B cell (primary cell): ENCODE data around the gene DIPK1B. TPM values are rescaled to one million over a fixed set of nuclear protein-coding genes. Genes with fewer than 3 reads are reported as not detected.

Source experiments
- ATAC-seq: fragments of 200-7000 bp; cut with Tn5 transposase; one replicate; pipeline ENCODE4 v1.10.0; 2021; ENCODE audit warnings: low read depth, mild to moderate bottlenecking, moderate number of reproducible peaks, moderate library complexity
- CTCF ChIA-PET: fragments of 350-600 bp; sonication (Branson Sonifier 250); formaldehyde crosslinking; loops from one replicate; lab custom pipeline; 2021; ENCODE audit warnings: antibody characterized with exemption, inconsistent platforms; lab: Charles Lee
- POLR2A ChIA-PET: fragments of 350-600 bp; sonication (Branson Sonifier 250); formaldehyde crosslinking; loops from one replicate; lab custom pipeline; 2021; ENCODE audit warnings: antibody characterized with exemption; lab: Charles Lee
- DNase-seq: peaks from one replicate; pipeline ENCODE4 v3.0.0; 2013
- H2AFZ ChIP-seq: 2 replicates; pipeline ENCODE4 v1.6.1; 2012; ENCODE audit warnings: mild to moderate bottlenecking, low read depth, low read length; ENCODE audit not compliant: insufficient read depth, poor library complexity, severe bottlenecking
- H3K27ac ChIP-seq, 2 donors: 1 replicate in 1 of 2; 2 replicates in 1 of 2; pipeline ENCODE4 v1.5.1; 2012 to 2013; ENCODE audit warnings: low read length in 2 of 2, mild to moderate bottlenecking in 2 of 2, moderate library complexity in 1 of 2
- H3K27me3 ChIP-seq, 4 experiments: fragments of 200-600 bp in 1 of 4; sonication (generic) in 1 of 4; replicated peaks in 1 of 4; 1 replicate in 2 of 4; 2 replicates in 2 of 4; pipeline versions ENCODE4 v1.6.1 to v1.7.0; 2013 to 2016; ENCODE audit warnings: low read length in 3 of 4, mild to moderate bottlenecking in 2 of 4, mixed read lengths in 1 of 4, moderate library complexity in 1 of 4; ENCODE audit not compliant: insufficient read depth in 4 of 4, control insufficient read depth in 3 of 4; ENCODE audit errors: control extremely low read depth in 1 of 4
- H3K36me3 ChIP-seq, 2 experiments: replicated peaks in 1 of 2; 1 replicate in 1 of 2; 2 replicates in 1 of 2; pipeline versions ENCODE4 v1.6.1 to v1.7.1; 2013; ENCODE audit warnings: low read length in 1 of 2; ENCODE audit not compliant: insufficient read depth in 2 of 2, control insufficient read depth in 1 of 2; ENCODE audit errors: control extremely low read depth in 1 of 2, extremely low read depth in 1 of 2
- H3K4me1 ChIP-seq, 2 donors: fragments of 200-600 bp in 1 of 2; sonication (generic) in 1 of 2; 1 replicate in 1 of 2; 2 replicates in 1 of 2; pipeline versions ENCODE4 v1.5.1 to v1.6.1; 2013 to 2017; ENCODE audit warnings: low read length in 2 of 2; ENCODE audit not compliant: control insufficient read depth in 2 of 2, insufficient read depth in 2 of 2
- H3K4me2 ChIP-seq: replicated peaks from 2 replicates; pipeline ENCODE3; 2012; ENCODE audit warnings: mild to moderate bottlenecking, low read depth, low read length; ENCODE audit not compliant: poor library complexity, severe bottlenecking
- H3K4me3 ChIP-seq, 5 experiments: fragments of 200-600 bp in 1 of 5; sonication (generic) in 1 of 5; 1 replicate in 3 of 5; 2 replicates in 2 of 5; pipeline versions ENCODE4 v1.5.1 to v1.7.0; 2011 to 2016; ENCODE audit warnings: low read length in 4 of 5, mild to moderate bottlenecking in 4 of 5, low read depth in 2 of 5, control low read depth in 1 of 5, moderate library complexity in 1 of 5; ENCODE audit not compliant: insufficient read depth in 1 of 5; ENCODE audit errors: control extremely low read depth in 1 of 5, extremely low read depth in 1 of 5
- H3K79me2 ChIP-seq: fragments of 200-600 bp; sonication (generic); one replicate; pipeline ENCODE4 v1.6.0; 2016; ENCODE audit warnings: low read length; ENCODE audit not compliant: control insufficient read depth, insufficient read depth
- H3K9ac ChIP-seq: fragments of 200-600 bp; sonication (generic); 2 replicates; pipeline ENCODE4 v1.6.1; 2017; ENCODE audit warnings: mild to moderate bottlenecking, low read length, moderate library complexity
- H3K9me3 ChIP-seq, 3 donors: one replicate each; pipeline versions ENCODE4 v1.6.1 to v1.7.1; 2013; ENCODE audit warnings: low read length in 2 of 3; ENCODE audit not compliant: control insufficient read depth in 2 of 3, insufficient read depth in 1 of 3; ENCODE audit errors: control extremely low read depth in 1 of 3
- H4K20me1 ChIP-seq: 2 replicates; pipeline ENCODE4 v1.6.0; 2012; ENCODE audit warnings: mild to moderate bottlenecking, low read length; ENCODE audit not compliant: insufficient read depth, control insufficient read depth, poor library complexity, severe bottlenecking
- H3K27ac Mint-ChIP-seq: one replicate; pipeline ENCODE4 v1.8.0; 2021; ENCODE audit warnings: mixed read lengths
- H3K27me3 Mint-ChIP-seq: one replicate; pipeline ENCODE4 v1.8.0; 2021; ENCODE audit warnings: mixed read lengths
- H3K4me1 Mint-ChIP-seq: one replicate; pipeline ENCODE4 v1.8.0; 2021; ENCODE audit warnings: mixed read lengths
- H3K4me3 Mint-ChIP-seq: one replicate; pipeline ENCODE4 v1.8.0; 2021; ENCODE audit warnings: mixed read lengths
- H3K9me3 Mint-ChIP-seq: one replicate; pipeline ENCODE4 v1.8.0; 2022; ENCODE audit warnings: mixed read lengths; ENCODE audit not compliant: insufficient read depth
- EZH2 ChIP-seq: IDR thresholded peaks from 2 replicates; pipeline ENCODE4 v1.6.1; 2012; ENCODE audit warnings: borderline replicate concordance, low read depth, mild to moderate bottlenecking, moderate library complexity, low read length; ENCODE audit not compliant: insufficient read depth, poor library complexity, severe bottlenecking
- WGBS: methylation state at CpG from one replicate; pipeline ENCODE4 v1.1.5; 2013; ENCODE audit warnings: missing lambda C conversion rate; ENCODE audit not compliant: insufficient coverage; 5-methylcytosine and 5-hydroxymethylcytosine counted together
- intact Hi-C: fragments of 100-400 bp; cut with micrococcal nuclease; formaldehyde crosslinking; loops from one replicate; pipeline ENCODE4 v1.10.0; 2022
- polyA plus RNA-seq: library from polyadenylated mRNA; depleted of rRNA; stranded (reverse); fragments of >200 nt; gene quantifications from 2 replicates; pipeline ENCODE4 v1.2.3, GENCODE V29; 2012
- total RNA-seq, 2 donors: library from RNA; stranded (reverse); fragments of 120-200 nt in 1 of 2; gene quantifications; 1 replicate in 1 of 2; 2 replicates in 1 of 2; pipeline versions ENCODE4 v1.2.3 to v1.2.4, GENCODE V29; 2013 to 2022
- TF ChIP-seq, protein P1 (sequence below): fragments of 200-600 bp; IDR thresholded peaks from one replicate; pipeline ENCODE4 v1.8.0; 2022; ENCODE audit warnings: antibody characterized with exemption, mild to moderate bottlenecking

DIPK1B gene
- total and polyA plus RNA-seq, 2 donors (not counting 1 experiment from before 2014, with no cell fraction given) = 9.6 TPM

GRCh38 chr9:136754059-136754572 lies 41.7 kb downstream of the DIPK1B start:
- Mint-ChIP-seq H3K27ac (peak overlapping the region; percentile 74), H3K4me1 (peaks cover 59% of the 10 kb centered on the region), H3K27me3 (no peaks in the 10 kb centered on the region), H3K9me3 (peaks cover 5% of the 10 kb centered on the region), H3K4me3 (peak overlapping the region; percentile 26)
- Histone ChIP-seq H3K36me3 (no peaks in the 10 kb centered on the region), H3K4me1 (peaks cover 55 to 73% of the 10 kb centered on the region in 2 donors), H3K9ac (no peak overlapping the region), H4K20me1 (no peaks in the 10 kb centered on the region), H3K79me2 (no peaks in the 10 kb centered on the region), H3K27ac (peak overlapping the region; percentile 54 to 61), H3K4me3 (no peak overlapping the region), H3K27me3 (no peaks in the 10 kb centered on the region), H3K9me3 (peaks cover 4 to 72% (median 29%) of the 10 kb centered on the region in 3 donors), H3K4me2 (peak overlapping the region; percentile 60), H2AFZ (no peak overlapping the region)
- intact Hi-C loops = loop anchor here (10.0 kb wide), 1 partner anchor 209 kb away; the partner anchor contains the start of gene NOTCH1
- 20% methylated on average over 16 of the region's 17 CpGs for WGBS
- DNase-seq = peak; percentile 60
- no peak for ATAC-seq
- POLR2A ChIA-PET = interaction anchor here (1.6 to 2.7 kb wide), 4 partner anchors 9 to 26 kb away, joined by 6 to 11 read pairs (median 8); partner anchors contain the start of gene LCN10
- TF ChIP-seq, protein P1, sequence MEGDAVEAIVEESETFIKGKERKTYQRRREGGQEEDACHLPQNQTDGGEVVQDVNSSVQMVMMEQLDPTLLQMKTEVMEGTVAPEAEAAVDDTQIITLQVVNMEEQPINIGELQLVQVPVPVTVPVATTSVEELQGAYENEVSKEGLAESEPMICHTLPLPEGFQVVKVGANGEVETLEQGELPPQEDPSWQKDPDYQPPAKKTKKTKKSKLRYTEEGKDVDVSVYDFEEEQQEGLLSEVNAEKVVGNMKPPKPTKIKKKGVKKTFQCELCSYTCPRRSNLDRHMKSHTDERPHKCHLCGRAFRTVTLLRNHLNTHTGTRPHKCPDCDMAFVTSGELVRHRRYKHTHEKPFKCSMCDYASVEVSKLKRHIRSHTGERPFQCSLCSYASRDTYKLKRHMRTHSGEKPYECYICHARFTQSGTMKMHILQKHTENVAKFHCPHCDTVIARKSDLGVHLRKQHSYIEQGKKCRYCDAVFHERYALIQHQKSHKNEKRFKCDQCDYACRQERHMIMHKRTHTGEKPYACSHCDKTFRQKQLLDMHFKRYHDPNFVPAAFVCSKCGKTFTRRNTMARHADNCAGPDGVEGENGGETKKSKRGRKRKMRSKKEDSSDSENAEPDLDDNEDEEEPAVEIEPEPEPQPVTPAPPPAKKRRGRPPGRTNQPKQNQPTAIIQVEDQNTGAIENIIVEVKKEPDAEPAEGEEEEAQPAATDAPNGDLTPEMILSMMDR = no peak
- TF ChIP-seq EZH2 = no peak
- CTCF ChIA-PET = interaction anchor here (1.2 to 2.6 kb wide), 3 partner anchors 17 to 27 kb away, joined by 3 to 14 read pairs (median 5); no protein-coding TSS in a partner anchor
